ENCODE results near the gene KCNQ1. TPM values are rescaled to one million over a fixed set of nuclear protein-coding genes. Genes with fewer than 3 reads are reported as not detected.
A peak's percentile ranks its signal among the peaks of the same experiment; 100 is the strongest.

KCNQ1 gene
- total RNA-seq, 1 experiment from 2014 or later = 2.3 TPM

- no peak overlapping the region for H4K8ac ChIP-seq (replicated peaks; ENCODE audit: insufficient read length, low read depth, low read length)
- H3K4me1 ChIP-seq (ENCODE audit: insufficient read depth, low read length) = no peaks in the 10 kb centered on the region
- no peak overlapping the region for H2BK15ac ChIP-seq (ENCODE audit: low read depth, low read length)
- no peak for DNase-seq
- H3K23ac ChIP-seq (ENCODE audit: insufficient read length, low read depth, low read length) = no peak overlapping the region
- no peak overlapping the region for H2BK5ac ChIP-seq (ENCODE audit: insufficient read length, low read length)
- no peaks in the 10 kb centered on the region for H4K20me1 ChIP-seq (ENCODE audit: control insufficient read depth, insufficient read depth, insufficient read length)
- H3K4me2 ChIP-seq (ENCODE audit: insufficient read depth, insufficient read length, low read length) = peak overlapping the region; percentile 73
- no peak overlapping the region for H2BK20ac ChIP-seq (ENCODE audit: low read depth, low read length, poor library complexity, severe bottlenecking)
- peaks cover 13% of the 10 kb centered on the region for H3K23me2 ChIP-seq (ENCODE audit: insufficient read length, low read depth, low read length, poor library complexity, severe bottlenecking)
- no peaks in the 10 kb centered on the region for H3K9me3 ChIP-seq (ENCODE audit: control insufficient read depth, low read depth, low read length)
- no peak overlapping the region for H3K56ac ChIP-seq (ENCODE audit: insufficient read length, low read depth, low read length)
- Mint-ChIP-seq H3K27me3 (ENCODE audit: low read depth) (no peaks in the 10 kb centered on the region), H3K27ac (peak overlapping the region in 2 of 3 experiments; percentile 38 to 57; a peak in 2 of 7 replicates), H3K4me3 (peak overlapping the region; percentile 81 to 88), H3K4me1 (peaks cover 3 to 8% of the 10 kb centered on the region in 2 experiments), H3K9me3 (no peaks in the 10 kb centered on the region), H3K36me3 (ENCODE audit: insufficient read depth in 1 of 3, low read depth in 3 of 3) (peaks cover 4 to 39% (median 25%) of the 10 kb centered on the region in 3 experiments; a peak in 6 of 7 replicates)
- no peak overlapping the region for H4K5ac ChIP-seq (ENCODE audit: insufficient read length, low read depth, low read length)
- no peak for TF ChIP-seq CTCF (conservative IDR thresholded peaks at IDR 0.05)
- H2BK12ac ChIP-seq (ENCODE audit: insufficient read length, low read depth, low read length) = no peak overlapping the region
- H3K4ac ChIP-seq (ENCODE audit: low read depth, low read length) = no peak overlapping the region
- H4K91ac ChIP-seq (ENCODE audit: insufficient read length, low read depth, low read length) = no peak overlapping the region
- H2AK5ac ChIP-seq (ENCODE audit: insufficient read length, low read length) = no peak overlapping the region
- no peak overlapping the region for H2AFZ ChIP-seq (ENCODE audit: low read length)
- H3K79me1 ChIP-seq (ENCODE audit: insufficient read depth, low read depth, low read length, poor library complexity, severe bottlenecking) = no peaks in the 10 kb centered on the region
- peak overlapping the region; percentile 90 for H3K9ac ChIP-seq (ENCODE audit: extremely low read depth, insufficient read length, low read length)
- H2BK120ac ChIP-seq (ENCODE audit: low read depth, low read length, poor library complexity, severe bottlenecking) = no peak overlapping the region
- no peak overlapping the region for H3K27ac ChIP-seq (ENCODE audit: insufficient read length, low read depth, low read length)
- peak overlapping the region; percentile 54 for H3K14ac ChIP-seq (ENCODE audit: insufficient read depth, low read length)
- no peaks in the 10 kb centered on the region for H3K79me2 ChIP-seq (ENCODE audit: insufficient read depth, low read length)
- H3K27me3 ChIP-seq (ENCODE audit: insufficient read depth, low read length) = no peaks in the 10 kb centered on the region
- no CpG with 5 or more reads among the region's 55 CpGs for WGBS (ENCODE audit: extremely low coverage, insufficient read length, low lambda C conversion rate)
- peak overlapping the region; percentile 65 for H3K18ac ChIP-seq (ENCODE audit: insufficient read length, low read depth, low read length)
- H3T11ph ChIP-seq (ENCODE audit: low read length) = no peak overlapping the region
Observed at GRCh38 chr11:2400762-2401435, 43.9 kb upstream of the KCNQ1 start.

Data from H9 (cell line).